IMR-90 (cell line): ENCODE measurements around the gene SEL1L3. TPM values are rescaled to one million over a fixed set of nuclear protein-coding genes. Genes with fewer than 3 reads are reported as not detected.

Experiments used
- ATAC-seq: fragments of 200-7000 bp; cut with Tn5 transposase; 2 replicates; pipeline ENCODE4 v1.9.1; 2020; ENCODE audit warnings: low read depth, mild to moderate bottlenecking, moderate library complexity
- BruUV-seq: library from RNA; stranded (reverse); fragments of 400-500 nt; replicated peaks from 2 replicates; lab custom pipeline; 2021; lab: Mats Ljungman, UMichigan
- CTCF ChIA-PET: fragments of 300-600 bp; formaldehyde crosslinking; extraction: SDS; loops from one replicate; lab custom pipeline; 2021; ENCODE audit warnings: antibody characterized with exemption; lab: Yijun Ruan, JAX
- POLR2A ChIA-PET: fragments of 300-600 bp; sonication (Branson Sonifier 250); formaldehyde crosslinking; loops from one replicate; lab custom pipeline; 2022; ENCODE audit warnings: antibody characterized with exemption; ENCODE audit not compliant: unreplicated experiment; lab: Charles Lee
- DNase-seq: peaks from one replicate; pipeline ENCODE4 v3.0.0; 2013
- H2AFZ ChIP-seq: replicated peaks from 2 replicates; pipeline ENCODE3; 2013; ENCODE audit warnings: low read length, mild to moderate bottlenecking; ENCODE audit not compliant: poor library complexity
- H2AK5ac ChIP-seq: 2 replicates; pipeline ENCODE4 v1.6.1; 2013; ENCODE audit warnings: low read depth, low read length, inconsistent platforms
- H2AK9ac ChIP-seq: replicated peaks from 2 replicates; pipeline ENCODE3; 2013; ENCODE audit warnings: mild to moderate bottlenecking, low read depth, low read length, moderate library complexity; ENCODE audit not compliant: poor library complexity
- H2BK120ac ChIP-seq: 2 replicates; pipeline ENCODE4 v1.6.1; 2013; ENCODE audit warnings: low read depth, low read length, inconsistent platforms
- H2BK15ac ChIP-seq: 3 replicates; pipeline ENCODE4 v1.6.1; 2013; ENCODE audit warnings: low read depth, low read length, inconsistent platforms
- H2BK20ac ChIP-seq: 2 replicates; pipeline ENCODE4 v1.6.1; 2013; ENCODE audit warnings: low read depth, mild to moderate bottlenecking, inconsistent platforms, low read length, moderate library complexity
- H2BK5ac ChIP-seq: 2 replicates; pipeline ENCODE4 v1.6.1; 2013; ENCODE audit warnings: mild to moderate bottlenecking, low read depth, low read length, inconsistent platforms; ENCODE audit not compliant: poor library complexity, severe bottlenecking
- H3K14ac ChIP-seq: replicated peaks from 2 replicates; pipeline ENCODE4 v1.6.1; 2013; ENCODE audit warnings: low read depth, low read length, inconsistent platforms
- H3K18ac ChIP-seq: 2 replicates; pipeline ENCODE4 v1.6.1; 2013; ENCODE audit warnings: low read depth, low read length, control low read depth
- H3K23ac ChIP-seq: 2 replicates; pipeline ENCODE4 v1.6.1; 2013; ENCODE audit warnings: low read depth, low read length, inconsistent platforms
- H3K27ac ChIP-seq: 2 replicates; pipeline ENCODE4 v1.5.1; 2013; ENCODE audit warnings: mild to moderate bottlenecking, control low read depth, low read length; ENCODE audit not compliant: insufficient read depth
- H3K27me3 ChIP-seq: 2 replicates; pipeline ENCODE4 v1.6.1; 2013; ENCODE audit warnings: low read length; ENCODE audit not compliant: control insufficient read depth, insufficient read depth
- H3K36me3 ChIP-seq: 2 replicates; pipeline ENCODE4 v1.6.1; 2013; ENCODE audit warnings: low read length, mixed read lengths; ENCODE audit not compliant: control insufficient read depth, insufficient read depth
- H3K4ac ChIP-seq: 2 replicates; pipeline ENCODE4 v1.6.1; 2013; ENCODE audit warnings: low read depth, low read length, inconsistent platforms
- H3K4me1 ChIP-seq: 2 replicates; pipeline ENCODE4 v1.6.1; 2013; ENCODE audit warnings: low read length, mixed read lengths; ENCODE audit not compliant: control insufficient read depth, insufficient read depth
- H3K4me2 ChIP-seq: 2 replicates; pipeline ENCODE4 v1.6.1; 2013; ENCODE audit warnings: low read depth, mild to moderate bottlenecking, control low read depth, low read length, moderate library complexity
- H3K4me3 ChIP-seq: 2 replicates; pipeline ENCODE4 v1.5.1; 2013; ENCODE audit warnings: low read depth, mild to moderate bottlenecking, control low read depth, low read length, moderate library complexity; ENCODE audit not compliant: insufficient read depth
- H3K56ac ChIP-seq: 2 replicates; pipeline ENCODE4 v1.6.1; 2013; ENCODE audit warnings: low read length, inconsistent platforms; ENCODE audit not compliant: insufficient read depth; ENCODE audit errors: extremely low read depth
- H3K79me1 ChIP-seq, 2 experiments: 2 replicates each; pipeline ENCODE4 v1.6.1; 2013; ENCODE audit warnings: low read length in 2 of 2, inconsistent platforms in 1 of 2, low read depth in 1 of 2
- H3K9ac ChIP-seq: 2 replicates; pipeline ENCODE4 v1.6.1; 2013; ENCODE audit warnings: low read depth, low read length, control low read depth
- H3K9me1 ChIP-seq: 2 replicates; pipeline ENCODE4 v1.6.1; 2013; ENCODE audit warnings: low read length, inconsistent platforms; ENCODE audit not compliant: insufficient read depth
- H3K9me3 ChIP-seq: 2 replicates; pipeline ENCODE4 v1.6.1; 2013; ENCODE audit warnings: low read length; ENCODE audit not compliant: control insufficient read depth, insufficient read depth
- H4K20me1 ChIP-seq: 2 replicates; pipeline ENCODE4 v1.6.1; 2013; ENCODE audit warnings: low read length, inconsistent platforms; ENCODE audit not compliant: insufficient read depth
- H4K5ac ChIP-seq: 2 replicates; pipeline ENCODE4 v1.6.1; 2013; ENCODE audit warnings: mild to moderate bottlenecking, low read depth, low read length, control low read depth
- H4K8ac ChIP-seq, 2 experiments: 2 replicates each; pipeline ENCODE4 v1.6.1; 2013; ENCODE audit warnings: low read depth in 2 of 2, low read length in 2 of 2, control low read depth in 1 of 2, inconsistent platforms in 1 of 2
- H4K91ac ChIP-seq: 2 replicates; pipeline ENCODE4 v1.6.1; 2013; ENCODE audit warnings: low read depth, low read length, inconsistent platforms; ENCODE audit not compliant: insufficient read depth
- BHLHE40 ChIP-seq: fragments of 150-350 bp; IDR thresholded peaks from 2 replicates; pipeline ENCODE4 v1.6.1; 2016; ENCODE audit warnings: mild to moderate bottlenecking, low read depth, low read length
- CEBPB ChIP-seq: IDR thresholded peaks from 2 replicates; pipeline ENCODE4 v1.6.1; 2012; ENCODE audit warnings: low read depth, low read length, improper control_type of control experiment
- CHD1 ChIP-seq: IDR thresholded peaks from 2 replicates; pipeline ENCODE4 v1.6.1; 2012; ENCODE audit warnings: low read depth, low read length, improper control_type of control experiment
- FOS ChIP-seq: fragments of 150-350 bp; IDR thresholded peaks from 2 replicates; pipeline ENCODE4 v1.6.1; 2016; ENCODE audit warnings: low read depth, low read length
- MAZ ChIP-seq: IDR thresholded peaks from 2 replicates; pipeline ENCODE4 v1.6.1; 2012; ENCODE audit warnings: low read depth, mild to moderate bottlenecking, low read length, improper control_type of control experiment, moderate library complexity, borderline replicate concordance
- MXI1 ChIP-seq: IDR thresholded peaks from 2 replicates; pipeline ENCODE4 v1.6.1; 2012; ENCODE audit warnings: low read depth, mild to moderate bottlenecking, low read length, moderate library complexity, borderline replicate concordance
- NFE2L2 ChIP-seq: fragments of 150-350 bp; IDR thresholded peaks from 2 replicates; pipeline ENCODE4 v1.6.1; 2016; ENCODE audit warnings: low read depth, mild to moderate bottlenecking, low read length
- POLR2A ChIP-seq: IDR thresholded peaks from 2 replicates; pipeline ENCODE4 v1.6.1; 2012; ENCODE audit warnings: mild to moderate bottlenecking, low read depth, low read length
- RAD21 ChIP-seq: IDR thresholded peaks from 2 replicates; pipeline ENCODE4 v1.6.1; 2012; ENCODE audit warnings: low read length, improper control_type of control experiment
- RCOR1 ChIP-seq: IDR thresholded peaks from 2 replicates; pipeline ENCODE4 v1.6.1; 2012; ENCODE audit warnings: mild to moderate bottlenecking, low read length, improper control_type of control experiment; ENCODE audit not compliant: insufficient replicate concordance
- SMC3 ChIP-seq: fragments of 150-350 bp; IDR thresholded peaks from 2 replicates; pipeline ENCODE4 v1.6.1; 2016; ENCODE audit warnings: low read depth, mild to moderate bottlenecking, antibody characterized with exemption, low read length, moderate library complexity
- WGBS, 2 experiments: methylation state at CpG; one replicate each; pipeline versions ENCODE4 v1.1.5 to v1.1.7; 2013; ENCODE audit warnings: missing lambda C conversion rate in 2 of 2; ENCODE audit not compliant: insufficient read length in 1 of 2; ENCODE audit errors: extremely low coverage in 2 of 2; 5-methylcytosine and 5-hydroxymethylcytosine counted together
- dilution Hi-C: fragments of 300-500 bp; cut with HindIII; formaldehyde crosslinking; loops from one replicate; pipeline ENCODE4 v1.14.3; 2018; ENCODE audit warnings: low sequenced_read_pairs; ENCODE audit not compliant: unreplicated experiment
- in situ Hi-C: fragments of 300-500 bp; cut with MboI; formaldehyde crosslinking; loops from 3 replicates; pipeline ENCODE4 v1.14.3; 2019; ENCODE audit warnings: low sequenced_read_pairs, inconsistent platforms, mixed read lengths
- intact Hi-C: fragments of 100-400 bp; cut with micrococcal nuclease; formaldehyde crosslinking; loops from 2 replicates; pipeline ENCODE4 v1.10.0; 2022
- polyA plus RNA-seq, 3 experiments: library from polyadenylated mRNA; depleted of rRNA; stranded (reverse); fragments of >200 nt; gene quantifications; 2 replicates each; pipeline ENCODE4 v1.2.3, GENCODE V29; 2012; ENCODE audit warnings: low replicate concordance in 1 of 3
- total RNA-seq: library from RNA; depleted of rRNA; stranded (reverse); fragments of >200 nt; gene quantifications from 2 replicates; pipeline ENCODE4 v1.2.3, GENCODE V29; 2012
- TF ChIP-seq, protein P1 (sequence below): fragments of 150-350 bp; IDR thresholded peaks from 2 replicates; pipeline ENCODE4 v1.6.1; 2017; ENCODE audit warnings: mild to moderate bottlenecking, antibody characterized with exemption, low read length, low read depth
- TF ChIP-seq, protein P2 (sequence below): fragments of 150-350 bp; IDR thresholded peaks from 2 replicates; pipeline ENCODE4 v1.6.1; 2016; ENCODE audit warnings: low read depth, mild to moderate bottlenecking, low read length, moderate library complexity, borderline replicate concordance

Gene SEL1L3
- total and polyA plus RNA-seq, 2 of the 4 experiments (the other 2 are of a cell fraction): 16.4 to 43.7 TPM

GRCh38 chr4:25753239-25753638 lies 109.5 kb downstream of the SEL1L3 start:
- Histone ChIP-seq H2BK20ac (no peak overlapping the region), H3K4me3 (no peak overlapping the region), H3K36me3 (0 out of 2 replicates have a peak, but pooled peaks cover 4% of the 10 kb centered on the region), H3K9ac (no peak overlapping the region), H2BK120ac (no peak overlapping the region), H3K14ac (no peak overlapping the region), H3K23ac (no peak overlapping the region), H3K4me1 (peaks cover 2% of the 10 kb centered on the region; the same call in 1 of the 2 replicates), H4K20me1 (no peaks in the 10 kb centered on the region), H2AK9ac (no peak overlapping the region), H3K27ac (no peak overlapping the region), H4K8ac (no peak overlapping the region), H3K9me3 (no peaks in the 10 kb centered on the region), H3K4ac (no peak overlapping the region), H3K27me3 (no peaks in the 10 kb centered on the region), H4K5ac (no peak overlapping the region), H3K56ac (no peak overlapping the region), H3K9me1 (no peaks in the 10 kb centered on the region), H2AFZ (peak overlapping the region; percentile 23), H2AK5ac (no peak overlapping the region), H3K79me1 (no peaks in the 10 kb centered on the region), H2BK15ac (no peak overlapping the region), H3K18ac (no peak overlapping the region), H3K4me2 (no peak overlapping the region), H2BK5ac (no peak overlapping the region), H4K91ac (no peak overlapping the region)
- ATAC-seq (no peak), DNase-seq (no peak)
- POLR2A ChIA-PET: no interaction called here
- intact Hi-C loops (no loop called here), in situ Hi-C loops (no loop called here), dilution Hi-C loops (no loop called here)
- CTCF ChIA-PET: interaction anchor here (1.1 to 1.8 kb wide), 2 partner anchors 11 to 15 kb away, joined by 4 to 7 read pairs; no protein-coding TSS in a partner anchor
- BruUV-seq: no TSS peak
- WGBS, 2 experiments: 80% methylated on average over 2 of the region's 5 CpGs; no CpG with 5 or more reads in 1 of the 2 experiments
- TF ChIP-seq NFE2L2 (no peak), MXI1 (no peak), SMC3 (no peak), FOS (no peak), CEBPB (no peak), CHD1 (no peak), POLR2A (no peak), MAZ (no peak), RCOR1 (no peak), RAD21 (no peak), BHLHE40 (no peak)
- TF ChIP-seq, protein P1, sequence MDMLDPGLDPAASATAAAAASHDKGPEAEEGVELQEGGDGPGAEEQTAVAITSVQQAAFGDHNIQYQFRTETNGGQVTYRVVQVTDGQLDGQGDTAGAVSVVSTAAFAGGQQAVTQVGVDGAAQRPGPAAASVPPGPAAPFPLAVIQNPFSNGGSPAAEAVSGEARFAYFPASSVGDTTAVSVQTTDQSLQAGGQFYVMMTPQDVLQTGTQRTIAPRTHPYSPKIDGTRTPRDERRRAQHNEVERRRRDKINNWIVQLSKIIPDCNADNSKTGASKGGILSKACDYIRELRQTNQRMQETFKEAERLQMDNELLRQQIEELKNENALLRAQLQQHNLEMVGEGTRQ: no peak
- TF ChIP-seq, protein P2, sequence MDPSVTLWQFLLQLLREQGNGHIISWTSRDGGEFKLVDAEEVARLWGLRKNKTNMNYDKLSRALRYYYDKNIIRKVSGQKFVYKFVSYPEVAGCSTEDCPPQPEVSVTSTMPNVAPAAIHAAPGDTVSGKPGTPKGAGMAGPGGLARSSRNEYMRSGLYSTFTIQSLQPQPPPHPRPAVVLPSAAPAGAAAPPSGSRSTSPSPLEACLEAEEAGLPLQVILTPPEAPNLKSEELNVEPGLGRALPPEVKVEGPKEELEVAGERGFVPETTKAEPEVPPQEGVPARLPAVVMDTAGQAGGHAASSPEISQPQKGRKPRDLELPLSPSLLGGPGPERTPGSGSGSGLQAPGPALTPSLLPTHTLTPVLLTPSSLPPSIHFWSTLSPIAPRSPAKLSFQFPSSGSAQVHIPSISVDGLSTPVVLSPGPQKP: no peak
